K562 (cell line): ENCODE data around the gene MBOAT2. TPM values are rescaled to one million over a fixed set of nuclear protein-coding genes. Genes with fewer than 3 reads are reported as not detected.
A peak's percentile ranks its signal among the peaks of the same experiment; 100 is the strongest.

Experiments
- ATAC-seq: fragments of 200-7000 bp; cut with Tn5 transposase; 3 replicates; pipeline ENCODE4 v1.9.1; 2020; ENCODE audit warnings: moderate library complexity
- BruUV-seq: library from RNA; stranded (reverse); fragments of 400-500 nt; replicated peaks from 2 replicates; lab custom pipeline; 2021; lab: Mats Ljungman, UMichigan
- CTCF ChIA-PET: fragments of 300-600 bp; formaldehyde crosslinking; extraction: SDS; loops from one replicate; lab custom pipeline; 2021; ENCODE audit warnings: low intra/inter-chr PET ratio; lab: Yijun Ruan, JAX
- POLR2A ChIA-PET: fragments of 300-600, 350-650 bp; sonication (Branson Sonifier 250); formaldehyde crosslinking; extraction: SDS; loops from one replicate; lab custom pipeline; 2021; ENCODE audit warnings: antibody characterized with exemption, inconsistent platforms; lab: Yijun Ruan, JAX
- DNase-seq, 4 experiments: peaks; one replicate each; pipeline versions ENCODE4 v3.0.0 to v3.0.0-alpha.2; 2011 to 2018; ENCODE audit warnings: low spot score in 3 of 4, mixed read lengths in 3 of 4; ENCODE audit errors: extremely low read depth in 1 of 4
- FAIRE-seq: peaks from 2 replicates; lab custom pipeline; 2011; peaks lifted over from hg19 to GRCh38; lab: Jason Lieb, UNC
- H2AFZ ChIP-seq: 2 replicates; pipeline ENCODE4 v1.6.0; 2011; ENCODE audit warnings: low read depth, low read length, control low read depth, inconsistent platforms
- H3K27ac ChIP-seq: fragments of 200-600 bp; 3 replicates; pipeline ENCODE4 v1.8.0; 2011; ENCODE audit warnings: low read depth, mild to moderate bottlenecking, control low read depth, inconsistent platforms, low read length, moderate library complexity, mixed read lengths; ENCODE audit errors: extremely low read depth
- H3K27me3 ChIP-seq, 2 experiments: fragments of 300-600 bp in 1 of 2; 2 replicates in 1 of 2; 3 replicates in 1 of 2; pipeline versions ENCODE4 v1.6.0 to v1.8.0; 2011; ENCODE audit warnings: inconsistent platforms in 2 of 2, low read length in 2 of 2, mild to moderate bottlenecking in 1 of 2, mixed read lengths in 1 of 2, moderate library complexity in 1 of 2; ENCODE audit not compliant: control insufficient read depth in 2 of 2, insufficient read depth in 2 of 2
- H3K36me3 ChIP-seq: fragments of 300-600 bp; 3 replicates; pipeline ENCODE4 v1.8.0; 2011; ENCODE audit warnings: mild to moderate bottlenecking, low read length, inconsistent platforms; ENCODE audit not compliant: control insufficient read depth, insufficient read depth
- H3K4me1 ChIP-seq, 2 experiments: fragments of 200-600 bp in 1 of 2; replicated peaks in 1 of 2; 2 replicates in 1 of 2; 3 replicates in 1 of 2; pipeline versions ENCODE4 v1.5.1 to v1.8.0; 2011; ENCODE audit warnings: inconsistent platforms in 2 of 2, low read length in 2 of 2, mild to moderate bottlenecking in 1 of 2, mixed read lengths in 1 of 2, moderate library complexity in 1 of 2; ENCODE audit not compliant: control insufficient read depth in 2 of 2, insufficient read depth in 2 of 2
- H3K4me2 ChIP-seq: 2 replicates; pipeline ENCODE4 v1.6.1; 2011; ENCODE audit warnings: low read length, control low read depth, inconsistent platforms, mixed read lengths; ENCODE audit not compliant: insufficient read depth
- H3K4me3 ChIP-seq: fragments of 200-600 bp; sonication (generic), shearing (Covaris generic); 2 replicates; pipeline ENCODE4 v1.5.1; 2016; ENCODE audit warnings: control low read depth, inconsistent platforms
- H3K79me2 ChIP-seq: fragments of 200-600 bp; 3 replicates; pipeline ENCODE4 v1.8.0; 2011; ENCODE audit warnings: low read length, inconsistent platforms; ENCODE audit not compliant: control insufficient read depth, insufficient read depth
- H3K9ac ChIP-seq, 2 experiments: 2 replicates each; pipeline versions ENCODE4 v1.6.0 to v1.6.1; 2011; ENCODE audit warnings: low read depth in 2 of 2, low read length in 2 of 2, control low read depth in 1 of 2, inconsistent platforms in 1 of 2, mild to moderate bottlenecking in 1 of 2, mixed read lengths in 1 of 2; ENCODE audit not compliant: insufficient read depth in 1 of 2
- H3K9me1 ChIP-seq: one replicate; pipeline ENCODE4 v1.6.0; 2011; ENCODE audit warnings: inconsistent platforms, mild to moderate bottlenecking, low read length, moderate library complexity; ENCODE audit not compliant: control insufficient read depth, insufficient read depth
- H3K9me3 ChIP-seq: replicated peaks from 2 replicates; pipeline ENCODE4 v1.5.1; 2011; ENCODE audit warnings: low read depth, low read length, inconsistent platforms; ENCODE audit not compliant: control insufficient read depth, insufficient read depth
- H4K20me1 ChIP-seq: replicated peaks from 2 replicates; pipeline ENCODE4 v1.6.1; 2011; ENCODE audit warnings: low read length, inconsistent platforms, mixed read lengths; ENCODE audit not compliant: control insufficient read depth, insufficient read depth
- ARID1B ChIP-seq: fragments of 450-650 bp; IDR thresholded peaks from 2 replicates; pipeline ENCODE4 v1.6.1; 2016; ENCODE audit warnings: antibody characterized with exemption, mild to moderate bottlenecking, inconsistent platforms
- CC2D1A ChIP-seq: fragments of 450-650 bp; IDR thresholded peaks from 2 replicates; pipeline ENCODE4 v1.6.1; 2017; ENCODE audit warnings: mild to moderate bottlenecking
- DNMT1 ChIP-seq: fragments of 450-650 bp; IDR thresholded peaks from 2 replicates; pipeline ENCODE4 v1.6.1; 2016; ENCODE audit warnings: antibody characterized with exemption, mild to moderate bottlenecking
- DPF2 ChIP-seq: fragments of 450-650 bp; IDR thresholded peaks from 2 replicates; pipeline ENCODE4 v1.6.1; 2016
- FOXA3 ChIP-seq, 2 experiments: fragments of 450-650 bp in 1 of 2; sonication (generic) in 1 of 2; formaldehyde crosslinking; IDR thresholded peaks in 1 of 2; conservative IDR thresholded peaks in 1 of 2; 2 replicates each; pipeline versions ENCODE4 v1.4.0 to v1.8.0; 2020 to 2022; ENCODE audit warnings: mild to moderate bottlenecking in 2 of 2, missing genetic modification reagents in 1 of 2
- FOXK2 ChIP-seq, 2 experiments: fragments of 450-650 bp; IDR thresholded peaks in 1 of 2; conservative IDR thresholded peaks in 1 of 2; 2 replicates each; pipeline ENCODE4 v1.6.1; 2016; ENCODE audit warnings: low read depth in 2 of 2, mild to moderate bottlenecking in 1 of 2
- HDAC1 ChIP-seq, 2 experiments: fragments of 450-650 bp; IDR thresholded peaks; 2 replicates each; pipeline ENCODE4 v1.6.1; 2016 to 2017; ENCODE audit warnings: inconsistent platforms in 1 of 2, mild to moderate bottlenecking in 1 of 2, moderate library complexity in 1 of 2
- MEIS2 ChIP-seq: fragments of 450-650 bp; IDR thresholded peaks from 2 replicates; pipeline ENCODE4 v1.6.1; 2014; ENCODE audit warnings: mild to moderate bottlenecking; ENCODE audit not compliant: partially characterized antibody
- MYNN ChIP-seq, 2 experiments: sonication (generic); formaldehyde crosslinking in 1 of 2; IDR thresholded peaks; 2 replicates each; pipeline versions ENCODE4 v1.5.0 to v1.6.1; 2016 to 2020; ENCODE audit warnings: antibody characterized with exemption in 1 of 2, missing genetic modification reagents in 1 of 2
- NFE2 ChIP-seq: IDR thresholded peaks from 2 replicates; pipeline ENCODE4 v1.6.1; 2014; ENCODE audit warnings: antibody characterized with exemption, low read depth
- SMARCB1 ChIP-seq: IDR thresholded peaks from 2 replicates; pipeline ENCODE4 v1.6.1; 2011; ENCODE audit warnings: improper control_type of control experiment, low read depth; ENCODE audit not compliant: insufficient read length
- SMARCE1 ChIP-seq: fragments of 450-650 bp; IDR thresholded peaks from 2 replicates; pipeline ENCODE4 v1.7.1; 2016; ENCODE audit warnings: mild to moderate bottlenecking
- TEAD2 ChIP-seq: fragments of 450-650 bp; IDR thresholded peaks from 2 replicates; pipeline ENCODE4 v1.6.1; 2016; ENCODE audit warnings: missing genetic modification characterization, control low read depth, missing compliant biosample characterization
- ZNF212 ChIP-seq: fragments of 450-650 bp; formaldehyde crosslinking; IDR thresholded peaks from 2 replicates; pipeline ENCODE4 v1.4.0; 2020; ENCODE audit warnings: mild to moderate bottlenecking
- WGBS: fragments of 100-300 bp; shearing (Covaris generic); methylation state at CpG from one replicate; pipeline ENCODE4 v1.1.6; 2016; ENCODE audit warnings: low coverage, mixed read lengths; ENCODE audit not compliant: insufficient coverage; ENCODE audit errors: missing lambda C conversion rate; 5-methylcytosine and 5-hydroxymethylcytosine counted together
- in situ Hi-C: fragments of 300-500 bp; cut with MboI; formaldehyde crosslinking; loops from 4 replicates; pipeline ENCODE4 v1.15.0; 2018; ENCODE audit warnings: inconsistent platforms, mixed read lengths
- intact Hi-C: fragments of 100-400 bp; cut with micrococcal nuclease; formaldehyde crosslinking; loops from 2 replicates; pipeline ENCODE4 v1.14.2; 2022
- polyA plus RNA-seq, 8 experiments: library from polyadenylated mRNA; depleted of rRNA in 4 of 8; stranded (reverse) in 5 of 8; unstranded in 3 of 8; fragments of >200 nt; fragmentation: Nextera tagmentation in 2 of 8; fragmentation: Illumina TruSeq in 1 of 8; extraction: Ambion mirVana in 2 of 8; extraction: Trizol in 1 of 8; gene quantifications; 2 replicates each; pipeline versions ENCODE4 v1.2.1 to v1.2.3, GENCODE V29; 2011 to 2014; ENCODE audit warnings: inconsistent platforms in 1 of 8, missing spikeins in 1 of 8
- total RNA-seq, 7 experiments: library from RNA; depleted of rRNA in 6 of 7; stranded (reverse); fragments of >200 nt in 6 of 7; fragmentation: Illumina TruSeq in 2 of 7; extraction: Trizol in 2 of 7; gene quantifications; 2 replicates each; pipeline versions ENCODE4 v1.2.1 to v1.2.3, GENCODE V29; 2011 to 2021; ENCODE audit warnings: low replicate concordance in 1 of 7
- TF ChIP-seq, protein P1 (sequence below): fragments of 450-650 bp; formaldehyde crosslinking; IDR thresholded peaks from 2 replicates; pipeline ENCODE4 v1.4.0; 2020; ENCODE audit warnings: mild to moderate bottlenecking, moderate library complexity
- TF ChIP-seq, protein P2 (sequence below): fragments of 250-450 bp; sonication (Bioruptor Pico); IDR thresholded peaks from 2 replicates; pipeline ENCODE4 v1.4.0; 2020
- TF ChIP-seq, protein P3 (sequence below), 2 experiments: fragments of 450-650 bp; IDR thresholded peaks; 2 replicates each; pipeline ENCODE4 v1.6.1; 2016

MBOAT2 gene
- total and polyA plus RNA-seq, 9 of the 15 experiments (the other 6 are each of a cell fraction or from before 2014, with no cell fraction given) = 8.4 to 122 (median 27.6) TPM

DNA sequence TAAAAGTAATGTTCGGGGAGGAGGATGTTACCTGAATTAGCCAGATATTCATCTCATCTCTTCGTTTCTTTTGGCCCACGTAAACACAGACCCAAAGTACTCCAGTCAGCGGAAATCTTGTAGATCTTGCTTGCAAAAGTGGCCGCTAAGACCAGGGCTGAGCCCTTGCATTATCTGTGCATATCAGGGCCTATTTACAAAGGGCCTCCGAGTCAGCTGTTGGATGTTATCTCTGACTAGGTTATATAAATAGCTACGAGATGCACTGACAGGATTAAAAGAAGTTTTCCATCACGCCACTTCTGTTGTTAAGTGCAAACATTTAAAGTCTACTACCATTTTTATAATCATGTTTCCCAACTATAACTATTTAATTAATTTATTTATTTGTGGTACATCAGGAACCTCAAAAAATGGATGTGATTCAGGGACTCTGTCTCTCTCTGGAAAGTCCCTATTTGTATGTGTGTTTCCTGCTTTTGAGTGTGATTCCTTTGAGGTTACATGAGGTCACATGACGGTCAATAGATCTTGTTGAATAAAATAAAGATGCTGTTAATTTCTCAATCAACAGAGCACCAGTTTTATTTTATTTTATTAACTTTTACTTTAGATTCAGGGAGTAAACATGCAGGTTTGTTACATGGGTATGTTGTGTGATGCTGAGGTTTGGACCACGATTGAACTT is 46.8 kb upstream of the MBOAT2 start:
- CTCF ChIA-PET = no interaction called here
- Histone ChIP-seq H3K4me1 (peaks cover 3 to 14% of the 10 kb centered on the region in 2 experiments; a peak in 4 of 5 replicates), H3K9ac (no peak overlapping the region), H2AFZ (peak overlapping the region; percentile 52), H3K9me3 (no peaks in the 10 kb centered on the region), H3K27me3 (no peaks in the 10 kb centered on the region), H3K4me2 (peak overlapping the region; percentile 19; the same call in 1 of the 2 replicates), H3K9me1 (no peaks in the 10 kb centered on the region), H3K27ac (no peak overlapping the region), H4K20me1 (no peaks in the 10 kb centered on the region), H3K36me3 (no peaks in the 10 kb centered on the region), H3K79me2 (no peaks in the 10 kb centered on the region), H3K4me3 (no peak overlapping the region)
- in situ Hi-C loops (no loop called here), intact Hi-C loops (no loop called here)
- FAIRE-seq (peak; percentile 11), ATAC-seq (peak; percentile 46; the same call in 2 of the 3 replicates), DNase-seq (peak in 1 of 4 experiments; percentile 35)
- WGBS = 30% methylated on average over 10 of the region's 10 CpGs
- no TSS peak for BruUV-seq
- POLR2A ChIA-PET = interaction anchor here (0.6 kb wide), 1 partner anchor 725 kb away, joined by 3 read pairs; no protein-coding TSS in a partner anchor
- TF ChIP-seq, protein P1, sequence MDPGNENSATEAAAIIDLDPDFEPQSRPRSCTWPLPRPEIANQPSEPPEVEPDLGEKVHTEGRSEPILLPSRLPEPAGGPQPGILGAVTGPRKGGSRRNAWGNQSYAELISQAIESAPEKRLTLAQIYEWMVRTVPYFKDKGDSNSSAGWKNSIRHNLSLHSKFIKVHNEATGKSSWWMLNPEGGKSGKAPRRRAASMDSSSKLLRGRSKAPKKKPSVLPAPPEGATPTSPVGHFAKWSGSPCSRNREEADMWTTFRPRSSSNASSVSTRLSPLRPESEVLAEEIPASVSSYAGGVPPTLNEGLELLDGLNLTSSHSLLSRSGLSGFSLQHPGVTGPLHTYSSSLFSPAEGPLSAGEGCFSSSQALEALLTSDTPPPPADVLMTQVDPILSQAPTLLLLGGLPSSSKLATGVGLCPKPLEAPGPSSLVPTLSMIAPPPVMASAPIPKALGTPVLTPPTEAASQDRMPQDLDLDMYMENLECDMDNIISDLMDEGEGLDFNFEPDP = no peak
- TF ChIP-seq, protein P2, sequence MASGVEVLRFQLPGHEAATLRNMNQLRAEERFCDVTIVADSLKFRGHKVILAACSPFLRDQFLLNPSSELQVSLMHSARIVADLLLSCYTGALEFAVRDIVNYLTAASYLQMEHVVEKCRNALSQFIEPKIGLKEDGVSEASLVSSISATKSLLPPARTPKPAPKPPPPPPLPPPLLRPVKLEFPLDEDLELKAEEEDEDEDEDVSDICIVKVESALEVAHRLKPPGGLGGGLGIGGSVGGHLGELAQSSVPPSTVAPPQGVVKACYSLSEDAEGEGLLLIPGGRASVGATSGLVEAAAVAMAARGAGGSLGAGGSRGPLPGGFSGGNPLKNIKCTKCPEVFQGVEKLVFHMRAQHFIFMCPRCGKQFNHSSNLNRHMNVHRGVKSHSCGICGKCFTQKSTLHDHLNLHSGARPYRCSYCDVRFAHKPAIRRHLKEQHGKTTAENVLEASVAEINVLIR (CRISPR knock-in tag) = no peak
- TF ChIP-seq MEIS2 (no peak), FOXA3 (CRISPR knock-in tag; conservative IDR thresholded peaks at IDR 0.05 in 1 of 2, IDR thresholded peaks at IDR 0.05 in 1 of 2) (peak in 1 of 2 experiments; percentile 90; a peak in 2 of 4 replicates), DNMT1 (no peak), CC2D1A (no peak), MYNN (IDR thresholded peaks at IDR 0.05) (no peak), MYNN (CRISPR knock-in tag; IDR thresholded peaks at IDR 0.05) (no peak), SMARCB1 (no peak), ARID1B (peak; percentile 56), NFE2 (no peak), SMARCE1 (peak; percentile 57; the same call in 1 of the 2 replicates), HDAC1 (IDR thresholded peaks at IDR 0.05) (no peak), FOXK2 (conservative IDR thresholded peaks at IDR 0.05 in 1 of 2, IDR thresholded peaks at IDR 0.05 in 1 of 2; ENCODE audit: low read depth in 2 of 2) (0 out of 4 replicates have a peak, but pooled peaks of 1 of the 2 experiments have one; percentile 55), TEAD2 (no peak), DPF2 (peak; percentile 44; the same call in 1 of the 2 replicates), ZNF212 (no peak)
- TF ChIP-seq, protein P3, sequence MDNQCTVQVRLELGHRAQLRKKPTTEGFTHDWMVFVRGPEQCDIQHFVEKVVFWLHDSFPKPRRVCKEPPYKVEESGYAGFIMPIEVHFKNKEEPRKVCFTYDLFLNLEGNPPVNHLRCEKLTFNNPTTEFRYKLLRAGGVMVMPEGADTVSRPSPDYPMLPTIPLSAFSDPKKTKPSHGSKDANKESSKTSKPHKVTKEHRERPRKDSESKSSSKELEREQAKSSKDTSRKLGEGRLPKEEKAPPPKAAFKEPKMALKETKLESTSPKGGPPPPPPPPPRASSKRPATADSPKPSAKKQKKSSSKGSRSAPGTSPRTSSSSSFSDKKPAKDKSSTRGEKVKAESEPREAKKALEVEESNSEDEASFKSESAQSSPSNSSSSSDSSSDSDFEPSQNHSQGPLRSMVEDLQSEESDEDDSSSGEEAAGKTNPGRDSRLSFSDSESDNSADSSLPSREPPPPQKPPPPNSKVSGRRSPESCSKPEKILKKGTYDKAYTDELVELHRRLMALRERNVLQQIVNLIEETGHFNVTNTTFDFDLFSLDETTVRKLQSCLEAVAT (IDR thresholded peaks at IDR 0.05) = no peak
